Posterior vena cava (tissue), 2 donors: Measurements from ENCODE around the gene CENPX. TPM values are rescaled to one million over a fixed set of nuclear protein-coding genes. Genes with fewer than 3 reads are reported as not detected.

ENCODE experiments used
- DNase-seq: peaks from one replicate; pipeline ENCODE4 v3.0.0-alpha.2; 2020; ENCODE audit warnings: low spot score
- intact Hi-C, 2 donors: fragments of 100-400 bp; cut with DNase I; formaldehyde crosslinking; loops; one replicate each; pipeline versions ENCODE4 v1.14.1 to v1.14.2; 2022 to 2023
- total RNA-seq, 2 donors: library from RNA; stranded (reverse); fragmentation: NEBNext Ultra II Directional; extraction: Animal tissue kit (Norgen Biotek cat#: 25700); gene quantifications; one replicate each; pipeline ENCODE4 v1.2.1, GENCODE V29; 2021
- donor health status: DM: yes; HTN: yes; CAD: no.
- donor health status: DM: yes; HTN: yes; CAD: no.

CENPX gene
- total RNA-seq, 2 donors from 2014 or later, result 30.9 to 31.7 TPM

DNA sequence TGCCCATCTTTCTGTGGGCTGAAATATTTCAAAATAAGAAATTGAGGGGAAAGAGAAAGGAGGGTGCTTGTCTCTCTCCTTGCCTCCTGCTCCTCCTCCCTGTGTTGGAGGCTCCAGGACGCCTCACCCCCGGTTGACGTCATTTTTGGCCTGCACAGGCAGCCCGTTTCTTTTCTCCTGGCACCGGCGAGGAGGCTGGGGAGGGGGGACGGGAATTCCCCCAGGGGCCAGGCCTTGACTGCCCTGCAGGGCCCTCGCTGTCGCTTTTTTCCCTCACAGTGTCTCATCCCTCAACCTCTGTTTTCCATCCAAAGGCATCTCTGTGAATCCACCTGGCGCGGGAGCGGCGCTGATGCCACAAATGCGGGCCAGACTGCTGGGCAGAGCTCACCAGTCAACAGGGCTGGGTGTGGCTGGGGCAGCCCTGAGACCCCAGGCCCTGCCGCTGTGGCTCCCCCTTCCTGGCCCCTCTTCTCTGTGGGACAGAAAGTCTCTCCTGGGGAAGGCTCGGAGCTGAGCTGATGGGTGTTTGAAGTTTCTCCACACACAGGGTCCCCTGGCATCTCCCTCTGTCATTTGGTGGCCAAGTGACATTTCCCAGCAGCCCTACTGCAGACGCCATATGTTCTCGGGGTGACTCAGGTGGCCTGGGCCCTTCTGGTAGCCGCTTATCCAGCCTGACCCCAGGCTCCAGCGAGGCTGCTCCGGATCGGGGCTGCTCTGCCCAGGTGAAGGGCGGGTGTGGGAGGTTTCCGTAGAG lies 16.0 kb downstream of the CENPX start:
- intact Hi-C loops, result no loop called here

DNA sequence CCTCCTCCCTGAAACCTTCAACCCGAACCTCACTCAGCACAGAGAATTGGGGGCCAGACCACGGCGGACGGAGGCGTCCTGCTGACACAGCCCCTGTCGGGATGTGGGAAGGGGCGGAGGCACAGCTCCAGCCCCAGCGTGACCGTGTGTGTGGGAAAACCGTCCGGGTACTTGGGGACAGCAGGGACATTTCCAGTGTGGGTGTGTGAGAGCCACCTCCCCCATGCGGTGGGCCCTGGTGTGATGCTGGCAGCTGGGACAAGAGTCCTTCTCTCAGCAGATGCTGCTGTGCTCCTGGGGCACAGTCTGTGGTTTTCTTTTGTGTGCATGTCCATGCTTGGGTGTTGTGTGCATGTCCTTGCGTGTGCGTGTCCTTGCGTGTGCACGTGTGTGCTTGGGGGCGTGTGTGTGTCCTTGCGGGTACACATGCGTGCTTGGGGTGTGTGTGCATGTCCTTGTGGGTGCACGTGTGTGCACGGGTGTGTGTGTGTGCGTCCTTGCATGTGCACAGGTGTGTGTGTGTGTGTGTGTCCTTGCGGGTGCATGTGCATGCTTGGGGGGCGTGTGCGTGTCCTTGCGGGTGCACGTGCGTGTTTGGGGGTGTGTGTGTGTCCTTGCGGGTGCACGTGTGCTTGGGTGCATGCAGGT lies 16.9 kb downstream of the CENPX start:
- no peak for DNase-seq
- intact Hi-C loops, result no loop called here

More for the DNA sequence above, 16.0 kb downstream of the CENPX start:
- DNase-seq, result no peak

GRCh38 chr17:82004517-82005455 lies 17.9 kb downstream of the CENPX start:
- intact Hi-C loops, result no loop called here
- DNase-seq, result no peak

- DNase-seq, result peak; percentile 95
- intact Hi-C loops, result no loop called here
Observed at GRCh38 chr17:82003411-82004381, 19.0 kb downstream of the CENPX start.

GRCh38 chr17:82001571-82002056 lies 21.1 kb downstream of the CENPX start:
- DNase-seq, result no peak
- intact Hi-C loops, result no loop called here

- intact Hi-C loops, result no loop called here
- DNase-seq, result no peak
Observed at GRCh38 chr17:82000803-82001570, 21.7 kb downstream of the CENPX start.

DNA sequence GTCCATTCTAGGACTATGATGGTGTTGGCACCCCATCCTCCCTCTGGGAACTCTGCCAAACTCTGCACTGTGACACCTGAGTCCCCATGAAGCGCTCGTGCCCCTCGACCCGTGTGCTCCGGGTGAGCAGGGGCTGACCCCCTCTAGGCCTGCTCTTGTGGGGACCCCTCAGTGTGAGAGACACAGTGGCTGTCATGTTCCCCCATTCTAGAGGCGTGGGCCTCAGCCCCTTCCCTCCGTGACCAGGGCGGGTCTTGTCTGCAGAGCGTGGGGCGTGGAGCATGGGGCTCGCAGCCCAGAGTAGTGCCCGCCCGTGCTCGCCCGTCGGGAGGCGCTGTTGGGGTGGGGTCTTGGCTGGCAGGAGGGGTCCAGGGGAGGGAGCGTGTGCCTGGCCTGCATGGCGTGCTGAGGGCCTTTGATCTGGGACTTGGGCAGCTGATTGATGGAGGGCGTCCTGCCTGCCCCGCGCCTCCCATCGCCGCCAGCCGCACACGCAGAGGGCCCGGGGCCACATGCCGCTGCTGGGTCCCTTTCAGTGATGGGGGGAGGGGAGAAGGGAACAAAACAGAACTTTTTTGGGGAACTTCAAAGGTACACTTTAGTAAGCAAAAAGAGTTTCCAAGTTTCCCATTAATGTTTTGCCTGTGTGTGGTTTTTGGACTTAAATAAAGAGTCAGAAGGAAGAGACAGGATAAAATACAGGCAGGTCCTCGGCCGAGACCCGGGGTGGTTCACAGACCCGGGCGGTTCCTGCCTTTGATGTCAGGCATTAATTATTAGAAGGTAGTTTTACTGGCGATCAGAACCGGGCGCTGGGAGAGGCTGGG lies 22.5 kb downstream of the CENPX start:
- intact Hi-C loops, result no loop called here
- DNase-seq, result no peak

DNA sequence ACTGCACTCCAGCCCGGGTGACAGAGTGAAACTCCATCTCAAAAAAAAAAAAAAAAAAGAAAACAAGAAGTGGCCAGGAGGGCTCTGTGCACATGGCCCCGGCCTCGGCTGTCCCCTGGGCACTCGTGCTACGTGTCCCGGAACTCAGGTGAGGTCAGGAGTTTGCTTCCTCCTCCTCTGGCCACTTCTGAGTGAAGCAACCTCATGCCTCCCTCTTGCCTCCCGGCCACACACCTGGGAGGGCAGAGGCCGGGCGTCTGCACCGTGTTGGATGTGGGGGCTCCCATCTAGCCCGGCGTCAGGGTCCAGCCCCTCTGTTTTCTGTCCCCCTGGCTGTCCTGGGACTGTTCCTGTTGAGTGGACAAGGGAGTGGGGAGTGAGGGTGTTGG lies 23.1 kb downstream of the CENPX start:
- intact Hi-C loops, result no loop called here
- DNase-seq, result no peak

DNA sequence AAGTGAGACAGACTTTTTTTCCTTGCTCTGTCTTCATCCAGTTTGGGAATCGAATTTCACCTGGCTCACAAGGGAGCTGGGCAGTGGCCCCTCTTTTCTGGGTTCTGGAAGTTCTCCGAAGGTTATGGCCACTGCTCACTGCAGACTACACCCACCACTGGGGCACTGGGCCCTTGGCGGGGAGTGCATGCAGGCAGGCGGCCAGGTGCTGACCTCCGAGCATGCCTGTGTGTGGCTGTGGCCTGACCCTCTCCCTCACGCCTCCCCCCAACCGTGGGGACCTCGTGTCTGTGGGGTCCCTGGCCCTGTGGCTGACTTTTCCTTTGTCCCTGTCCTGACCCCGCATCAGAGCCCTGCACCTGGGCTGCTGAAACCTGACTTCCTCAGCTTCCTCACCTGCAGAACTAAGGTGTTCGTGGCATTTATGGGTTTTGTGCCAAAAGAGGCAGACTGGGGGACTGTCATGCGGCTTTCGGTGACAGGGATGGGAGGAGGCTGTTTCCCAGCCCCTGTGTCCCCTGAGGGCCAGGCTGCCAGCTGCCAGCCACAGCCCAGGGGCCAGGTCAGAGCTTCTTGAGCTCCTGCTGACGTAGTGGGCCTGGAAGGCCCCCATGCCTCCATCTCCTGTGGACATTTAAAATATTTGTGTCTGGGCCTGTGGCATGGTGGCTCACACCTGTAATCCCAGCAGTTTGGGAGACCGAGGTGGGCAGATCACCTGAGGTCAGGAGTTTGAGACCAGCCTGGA lies 23.8 kb downstream of the CENPX start:
- intact Hi-C loops, result no loop called here
- no peak for DNase-seq

DNA sequence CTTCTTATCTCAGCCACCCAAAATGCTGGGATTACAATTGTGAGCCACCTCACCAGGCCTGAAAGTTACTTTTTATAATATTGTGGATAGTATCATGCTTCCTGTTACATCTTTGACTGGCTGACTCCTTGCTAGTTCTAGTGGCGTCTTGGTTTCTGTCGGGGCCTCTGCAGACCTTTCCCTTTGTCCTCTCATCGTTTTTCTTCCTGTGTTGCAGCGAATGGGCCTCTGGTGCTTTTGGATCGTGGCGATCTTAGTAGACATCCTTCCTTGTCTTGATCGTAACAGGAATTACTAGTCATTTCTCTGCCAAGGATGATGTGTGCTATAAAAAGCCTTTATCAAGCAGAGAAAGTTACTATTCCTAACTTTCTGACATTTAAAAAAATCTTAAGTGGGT lies 24.5 kb downstream of the CENPX start:
- DNase-seq, result no peak
- intact Hi-C loops, result no loop called here

DNA sequence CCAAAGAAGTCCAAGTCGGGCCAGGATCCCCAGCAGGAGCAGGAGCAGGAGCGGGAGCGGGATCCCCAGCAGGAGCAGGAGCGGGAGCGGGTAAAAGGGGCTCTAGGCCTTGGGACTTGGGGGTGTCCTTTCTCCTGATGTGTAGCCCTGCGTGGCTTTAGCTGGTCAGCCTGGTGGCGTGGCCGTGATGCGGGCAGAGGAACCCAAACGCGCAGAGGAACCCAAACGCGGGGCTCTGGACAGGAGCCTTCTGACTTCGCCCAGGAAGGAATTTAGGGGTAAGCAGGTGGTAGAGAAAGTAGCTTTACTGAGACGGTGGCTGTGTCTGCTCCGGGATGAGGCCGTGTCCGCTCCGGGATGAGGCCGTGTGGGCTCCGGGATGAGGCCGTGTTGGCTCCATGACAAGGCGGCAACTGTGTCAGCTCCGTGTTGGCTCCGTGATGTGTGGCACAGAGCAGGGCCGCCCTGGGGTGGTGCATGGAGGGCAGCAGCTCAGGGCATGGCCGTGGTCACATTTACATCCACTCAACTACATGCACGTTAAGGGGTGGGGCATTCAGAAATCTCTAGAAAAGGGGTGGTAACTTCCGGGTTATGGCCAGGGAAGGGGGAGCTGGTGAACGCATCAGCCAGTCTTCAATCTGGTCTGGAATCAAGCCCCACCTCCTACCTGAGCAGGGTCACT lies 25.8 kb downstream of the CENPX start:
- no peak for DNase-seq
- intact Hi-C loops, result no loop called here

- intact Hi-C loops, result no loop called here
- DNase-seq, result no peak
Observed at GRCh38 chr17:81996232-81996756, 26.4 kb downstream of the CENPX start.

GRCh38 chr17:81995463-81996231 lies 27.0 kb downstream of the CENPX start:
- intact Hi-C loops, result no loop called here
- DNase-seq, result no peak

DNA sequence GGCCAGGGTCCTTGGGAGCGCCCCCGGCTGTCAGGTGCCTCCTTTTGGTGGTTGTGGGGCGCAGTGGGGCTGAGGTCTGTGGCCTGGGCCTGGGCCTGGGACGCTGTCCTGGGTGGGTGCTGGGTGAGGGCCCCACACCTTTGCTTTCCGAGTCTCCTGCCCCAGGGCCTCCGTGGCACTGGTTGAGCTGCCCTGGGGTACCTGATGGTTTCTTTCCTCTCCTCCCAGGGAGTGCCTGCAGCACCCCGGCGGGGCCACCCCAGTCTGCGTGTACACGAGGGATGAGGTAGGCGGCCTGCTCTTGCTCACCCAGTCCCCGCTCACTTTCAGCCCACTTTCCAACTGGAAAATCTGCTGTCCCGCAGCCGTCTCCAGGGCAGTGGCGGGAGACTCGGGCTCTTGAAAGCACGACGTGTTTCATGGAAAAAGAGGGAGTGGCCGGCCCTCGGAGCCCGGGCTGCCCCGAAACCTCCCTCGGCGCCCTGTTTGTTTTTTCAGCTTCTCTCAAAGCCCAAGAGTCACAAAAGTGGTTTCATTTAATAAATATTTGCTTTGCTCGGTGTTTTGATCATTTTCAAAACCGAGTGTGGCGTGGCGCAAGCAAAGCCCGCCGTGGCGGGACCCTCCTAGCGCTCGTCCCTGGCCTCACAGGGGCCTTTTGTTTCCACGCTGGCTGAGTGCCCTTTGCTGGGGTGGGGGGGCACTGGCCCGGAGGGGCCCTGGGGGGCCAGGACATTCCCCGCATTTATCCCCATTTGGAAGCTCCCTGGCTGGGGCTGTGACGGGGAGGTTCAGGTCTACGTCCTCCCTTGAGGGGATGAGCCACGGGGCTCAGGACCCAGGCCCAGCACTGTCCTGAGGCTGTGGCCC lies 27.9 kb downstream of the CENPX start:
- intact Hi-C loops, result no loop called here

More for the DNA sequence above, 27.9 kb downstream of the CENPX start:
- no peak for DNase-seq
